Mesendoderm (in vitro differentiated cells): Measurements from ENCODE around the gene NIPAL1.

Experiments
- DNase-seq: peaks from one replicate; pipeline ENCODE4 v3.0.0; 2013
- H2AK5ac ChIP-seq: 2 replicates; pipeline ENCODE4 v1.6.1; 2013; ENCODE audit warnings: low read length, inconsistent platforms
- H2BK120ac ChIP-seq: 2 replicates; pipeline ENCODE4 v1.6.1; 2013; ENCODE audit warnings: low read depth, mild to moderate bottlenecking, low read length, moderate library complexity, mixed read lengths
- H2BK15ac ChIP-seq: replicated peaks from 2 replicates; pipeline ENCODE4 v1.6.1; 2013; ENCODE audit warnings: low read depth, mild to moderate bottlenecking, moderate library complexity
- H2BK5ac ChIP-seq: 2 replicates; pipeline ENCODE4 v1.6.1; 2013; ENCODE audit warnings: low read length, inconsistent platforms
- H3K18ac ChIP-seq: 2 replicates; pipeline ENCODE4 v1.6.1; 2013; ENCODE audit warnings: mild to moderate bottlenecking, low read length, mixed read lengths
- H3K23ac ChIP-seq: one replicate; pipeline ENCODE4 v1.6.1; 2013; ENCODE audit warnings: low read length
- H3K27ac ChIP-seq: 2 replicates; pipeline ENCODE4 v1.5.1; 2013; ENCODE audit warnings: low read depth, mild to moderate bottlenecking, inconsistent platforms, low read length, moderate library complexity
- H3K27me3 ChIP-seq: 2 replicates; pipeline ENCODE4 v1.6.1; 2013; ENCODE audit warnings: low read length, control low read depth, mild to moderate bottlenecking, inconsistent platforms; ENCODE audit not compliant: insufficient read depth, poor library complexity
- H3K36me3 ChIP-seq: 2 replicates; pipeline ENCODE4 v1.6.1; 2013; ENCODE audit warnings: low read length, inconsistent platforms; ENCODE audit not compliant: control insufficient read depth, insufficient read depth
- H3K4ac ChIP-seq: one replicate; pipeline ENCODE4 v1.6.1; 2013; ENCODE audit warnings: low read depth, mild to moderate bottlenecking, low read length, moderate library complexity
- H3K4me1 ChIP-seq: 2 replicates; pipeline ENCODE4 v1.6.1; 2013; ENCODE audit warnings: low read depth, low read length, inconsistent platforms; ENCODE audit not compliant: control insufficient read depth
- H3K4me2 ChIP-seq: 2 replicates; pipeline ENCODE4 v1.6.1; 2013; ENCODE audit warnings: low read length
- H3K4me3 ChIP-seq: 2 replicates; pipeline ENCODE4 v1.5.1; 2013; ENCODE audit warnings: mild to moderate bottlenecking, low read length
- H3K56ac ChIP-seq: one replicate; pipeline ENCODE4 v1.6.1; 2013; ENCODE audit warnings: low read length
- H3K79me1 ChIP-seq: 2 replicates; pipeline ENCODE4 v1.6.1; 2013; ENCODE audit warnings: low read length, inconsistent platforms
- H3K79me2 ChIP-seq: 2 replicates; pipeline ENCODE4 v1.6.1; 2013; ENCODE audit warnings: mild to moderate bottlenecking, low read length; ENCODE audit not compliant: control insufficient read depth, insufficient read depth
- H3K9ac ChIP-seq: 2 replicates; pipeline ENCODE4 v1.6.1; 2013; ENCODE audit warnings: low read length, inconsistent platforms
- H4K5ac ChIP-seq: one replicate; pipeline ENCODE4 v1.6.1; 2013; ENCODE audit warnings: low read length
- H4K8ac ChIP-seq: one replicate; pipeline ENCODE4 v1.6.1; 2013; ENCODE audit warnings: low read depth, mild to moderate bottlenecking, control low read depth, low read length, moderate library complexity
- WGBS: extraction: QIAGEN DNeasy Blood & Tissue Kit; methylation state at CpG from one replicate; pipeline ENCODE4 v1.1.7; 2013; ENCODE audit warnings: low lambda C conversion rate, missing lambda C conversion rate; ENCODE audit not compliant: insufficient coverage; ENCODE audit errors: extremely low coverage; 5-methylcytosine and 5-hydroxymethylcytosine counted together

The NIPAL1 gene

DNA sequence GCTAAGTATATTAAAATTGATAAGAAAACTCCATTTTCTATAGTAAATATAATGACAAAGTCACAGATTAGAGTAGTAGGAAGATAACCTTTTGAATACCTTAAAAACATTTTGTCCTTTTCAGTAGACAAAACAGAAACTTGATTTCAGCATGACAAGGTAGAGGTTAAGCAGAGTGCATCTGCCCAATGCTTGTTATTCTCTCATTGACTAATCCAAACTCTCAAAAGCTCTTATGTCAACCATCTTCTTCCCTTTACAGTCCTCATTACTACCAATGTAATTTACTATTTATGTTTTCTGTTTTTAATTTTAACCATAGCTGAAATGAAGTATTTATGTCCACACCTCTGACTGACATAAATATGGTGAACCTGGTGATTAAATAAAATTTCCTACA lies 11.1 kb downstream of the NIPAL1 start:
- no peaks in the 10 kb centered on the region for H3K79me2 ChIP-seq
- H3K18ac ChIP-seq, result no peak overlapping the region
- H2BK15ac ChIP-seq, result no peak overlapping the region
- no peak overlapping the region for H2BK5ac ChIP-seq
- H2BK120ac ChIP-seq, result no peak overlapping the region
- H3K27ac ChIP-seq, result no peak overlapping the region
- no peak overlapping the region for H3K4me2 ChIP-seq
- no peak overlapping the region for H2AK5ac ChIP-seq
- no peak overlapping the region for H3K56ac ChIP-seq
- H3K23ac ChIP-seq, result no peak overlapping the region
- no peak overlapping the region for H4K5ac ChIP-seq
- no peaks in the 10 kb centered on the region for H3K36me3 ChIP-seq
- H3K4ac ChIP-seq, result no peak overlapping the region
- no peaks in the 10 kb centered on the region for H3K79me1 ChIP-seq
- H3K4me1 ChIP-seq, result no peaks in the 10 kb centered on the region
- H3K27me3 ChIP-seq, result no peaks in the 10 kb centered on the region
- H4K8ac ChIP-seq, result no peak overlapping the region
- no peak for DNase-seq
- H3K9ac ChIP-seq, result no peak overlapping the region
- H3K4me3 ChIP-seq, result no peak overlapping the region

GRCh38 chr4:48028696-48029095 lies 12.1 kb downstream of the NIPAL1 start:
- Histone ChIP-seq H2BK15ac (no peak overlapping the region), H3K27me3 (no peaks in the 10 kb centered on the region), H3K9ac (no peak overlapping the region), H3K79me2 (no peaks in the 10 kb centered on the region), H3K4ac (no peak overlapping the region), H3K36me3 (no peaks in the 10 kb centered on the region), H4K8ac (no peak overlapping the region), H2AK5ac (no peak overlapping the region), H3K4me2 (no peak overlapping the region), H4K5ac (no peak overlapping the region), H3K23ac (no peak overlapping the region), H3K56ac (no peak overlapping the region), H2BK5ac (no peak overlapping the region), H3K4me1 (no peaks in the 10 kb centered on the region), H3K27ac (no peak overlapping the region), H3K18ac (no peak overlapping the region), H3K4me3 (no peak overlapping the region), H2BK120ac (no peak overlapping the region), H3K79me1 (no peaks in the 10 kb centered on the region)
- no CpG with 5 or more reads among the region's 2 CpGs for WGBS
- no peak for DNase-seq

DNA sequence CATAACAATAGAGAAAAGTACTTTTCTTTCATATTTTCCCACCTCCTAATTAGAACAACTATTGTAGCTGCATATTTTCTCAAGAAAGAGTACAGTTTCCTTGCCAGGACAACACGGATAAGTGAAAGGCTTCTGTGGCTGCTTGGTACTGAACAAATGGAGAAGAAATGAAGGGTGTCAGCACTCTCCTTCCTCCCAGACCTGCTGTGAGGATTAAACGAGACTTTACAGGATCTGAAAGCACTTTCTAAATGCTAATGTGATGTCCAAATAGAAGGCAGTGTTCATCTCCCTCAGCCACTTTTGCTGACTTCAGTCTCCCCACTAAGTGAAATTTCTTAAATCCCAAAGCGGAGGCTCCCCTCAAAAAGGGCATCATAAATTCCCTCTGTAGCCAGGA lies 13.9 kb downstream of the NIPAL1 start:
- H3K27ac ChIP-seq, result no peak overlapping the region
- no peak overlapping the region for H3K4me2 ChIP-seq
- WGBS, result no CpG with 5 or more reads among the region's 3 CpGs
- H3K36me3 ChIP-seq, result no peaks in the 10 kb centered on the region
- H3K23ac ChIP-seq, result no peak overlapping the region
- H3K18ac ChIP-seq, result no peak overlapping the region
- no peak for DNase-seq
- H2BK5ac ChIP-seq, result no peak overlapping the region
- H3K79me2 ChIP-seq, result no peaks in the 10 kb centered on the region
- H4K5ac ChIP-seq, result no peak overlapping the region
- no peaks in the 10 kb centered on the region for H3K27me3 ChIP-seq
- H3K9ac ChIP-seq, result no peak overlapping the region
- no peak overlapping the region for H2AK5ac ChIP-seq
- no peak overlapping the region for H2BK15ac ChIP-seq
- no peak overlapping the region for H3K4me3 ChIP-seq
- H2BK120ac ChIP-seq, result no peak overlapping the region
- H3K79me1 ChIP-seq, result no peaks in the 10 kb centered on the region
- no peak overlapping the region for H4K8ac ChIP-seq
- H3K4ac ChIP-seq, result no peak overlapping the region
- H3K56ac ChIP-seq, result no peak overlapping the region
- no peaks in the 10 kb centered on the region for H3K4me1 ChIP-seq

DNA sequence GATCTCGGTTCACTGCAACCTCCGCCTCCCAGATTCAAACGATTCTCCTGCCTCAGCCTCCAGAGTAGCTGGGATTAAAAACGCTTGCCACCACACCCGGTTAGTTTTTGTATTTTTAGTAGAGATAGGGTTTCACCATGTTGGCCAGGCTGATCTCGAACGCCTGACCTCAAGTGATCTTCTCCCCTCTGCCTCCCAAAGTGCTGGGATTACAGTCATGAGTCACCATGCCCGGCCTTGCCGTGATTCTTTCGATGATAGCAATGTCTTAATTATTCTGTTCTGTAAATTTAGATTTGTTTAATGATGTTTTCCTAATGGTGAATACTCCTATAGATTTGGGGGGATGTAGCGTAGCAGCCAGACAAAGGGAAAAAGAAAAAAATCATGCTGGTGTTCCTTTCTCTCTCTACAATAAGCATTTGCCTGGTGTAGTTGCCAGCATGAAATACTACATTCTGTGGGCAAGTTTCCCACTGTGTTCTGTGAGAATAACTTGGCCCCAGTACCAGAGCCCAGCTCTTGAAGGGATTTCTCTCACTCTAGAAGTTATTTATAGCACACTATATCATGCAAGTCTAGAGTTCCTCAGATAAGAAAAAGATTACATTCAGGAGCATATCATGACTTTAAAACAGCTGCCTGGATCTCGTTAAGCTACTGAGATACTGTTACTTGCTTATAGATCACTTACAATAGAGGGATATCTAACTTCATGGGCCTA lies 15.4 kb downstream of the NIPAL1 start:
- WGBS, result no CpG with 5 or more reads among the region's 12 CpGs
- no peaks in the 10 kb centered on the region for H3K36me3 ChIP-seq
- no peak overlapping the region for H3K18ac ChIP-seq
- peak overlapping the region; percentile 73 for H3K27ac ChIP-seq
- no peak overlapping the region for H4K8ac ChIP-seq
- H3K79me1 ChIP-seq, result no peaks in the 10 kb centered on the region
- no peaks in the 10 kb centered on the region for H3K27me3 ChIP-seq
- H3K4ac ChIP-seq, result no peak overlapping the region
- no peak overlapping the region for H3K4me2 ChIP-seq
- no peaks in the 10 kb centered on the region for H3K4me1 ChIP-seq
- H3K79me2 ChIP-seq, result no peaks in the 10 kb centered on the region
- H2BK5ac ChIP-seq, result no peak overlapping the region
- no peak overlapping the region for H2BK15ac ChIP-seq
- no peak overlapping the region for H3K9ac ChIP-seq
- no peak overlapping the region for H3K23ac ChIP-seq
- no peak overlapping the region for H2AK5ac ChIP-seq
- H3K56ac ChIP-seq, result no peak overlapping the region
- no peak overlapping the region for H4K5ac ChIP-seq
- no peak overlapping the region for H2BK120ac ChIP-seq
- peak; percentile 78 for DNase-seq
- H3K4me3 ChIP-seq, result no peak overlapping the region

DNA sequence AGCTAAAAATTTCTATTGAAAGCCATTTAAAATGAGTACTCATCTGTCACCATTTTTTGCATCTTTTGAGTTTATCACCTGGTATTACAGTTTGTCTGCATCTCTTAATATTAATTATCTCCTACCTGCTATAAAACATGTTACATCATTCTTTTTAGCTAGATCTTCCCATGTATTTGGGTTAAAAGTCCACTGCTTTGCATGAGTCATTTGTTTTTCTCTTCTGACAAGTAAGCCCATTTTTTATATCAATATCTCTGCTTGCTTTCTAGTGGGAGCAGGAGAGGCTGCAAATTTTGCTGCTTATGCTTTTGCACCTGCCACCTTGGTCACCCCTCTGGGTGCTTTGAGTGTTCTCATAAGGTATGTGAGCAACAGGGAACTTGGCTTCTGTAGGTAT lies 16.1 kb downstream of the NIPAL1 start:
- H3K36me3 ChIP-seq, result no peaks in the 10 kb centered on the region
- H3K79me1 ChIP-seq, result no peaks in the 10 kb centered on the region
- H3K23ac ChIP-seq, result no peak overlapping the region
- no peak overlapping the region for H2BK15ac ChIP-seq
- H3K4me1 ChIP-seq, result no peaks in the 10 kb centered on the region
- H3K9ac ChIP-seq, result no peak overlapping the region
- H4K5ac ChIP-seq, result no peak overlapping the region
- H3K4ac ChIP-seq, result no peak overlapping the region
- no peak overlapping the region for H4K8ac ChIP-seq
- H3K4me3 ChIP-seq, result no peak overlapping the region
- peak overlapping the region; percentile 28 for H2BK120ac ChIP-seq
- H3K56ac ChIP-seq, result no peak overlapping the region
- no peaks in the 10 kb centered on the region for H3K79me2 ChIP-seq
- no peak overlapping the region for H2AK5ac ChIP-seq
- H3K18ac ChIP-seq, result no peak overlapping the region
- no peak overlapping the region for H3K4me2 ChIP-seq
- no peak overlapping the region for H2BK5ac ChIP-seq
- no peak for DNase-seq
- no peak overlapping the region for H3K27ac ChIP-seq
- no peaks in the 10 kb centered on the region for H3K27me3 ChIP-seq

DNA sequence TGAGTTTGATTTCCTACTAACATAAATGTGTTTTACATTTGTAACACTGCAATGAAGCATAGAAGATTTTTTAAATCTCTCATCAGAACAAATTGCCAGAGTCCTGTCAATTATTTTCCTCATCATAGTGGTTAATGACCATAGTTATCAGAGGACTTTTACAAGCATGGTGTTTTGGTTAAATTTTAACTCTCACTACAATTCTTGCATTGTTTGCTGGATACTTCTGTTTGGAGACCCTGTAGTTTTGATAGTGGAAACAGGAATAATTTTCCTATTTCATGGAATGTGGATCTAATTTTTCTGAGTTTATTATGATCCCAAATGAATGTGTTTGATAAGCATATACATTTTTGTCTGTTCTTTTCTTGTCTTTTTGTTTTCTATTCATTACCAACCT lies 16.8 kb downstream of the NIPAL1 start:
- Histone ChIP-seq H2BK5ac (no peak overlapping the region), H3K18ac (no peak overlapping the region), H2BK15ac (no peak overlapping the region), H2BK120ac (no peak overlapping the region), H2AK5ac (no peak overlapping the region), H4K5ac (no peak overlapping the region), H3K79me1 (no peaks in the 10 kb centered on the region), H3K56ac (no peak overlapping the region), H3K4me1 (no peaks in the 10 kb centered on the region), H3K23ac (no peak overlapping the region), H3K4ac (no peak overlapping the region), H3K9ac (no peak overlapping the region), H3K4me3 (no peak overlapping the region), H4K8ac (no peak overlapping the region), H3K36me3 (no peaks in the 10 kb centered on the region), H3K79me2 (no peaks in the 10 kb centered on the region), H3K4me2 (no peak overlapping the region), H3K27ac (no peak overlapping the region), H3K27me3 (no peaks in the 10 kb centered on the region)
- no peak for DNase-seq
